Keratinocyte (primary cell): ENCODE results near the gene B9D1. TPM values are rescaled to one million over a fixed set of nuclear protein-coding genes. Genes with fewer than 3 reads are reported as not detected.

ENCODE experiments used
- DNase-seq: peaks from one replicate; pipeline ENCODE4 v3.0.0-alpha.2; 2011; ENCODE audit warnings: low read depth, missing footprints, low spot score
- FAIRE-seq: peaks from 2 replicates; lab custom pipeline; 2011; peaks lifted over from hg19 to GRCh38; lab: Jason Lieb, UNC
- H2AFZ ChIP-seq: 2 replicates; pipeline ENCODE4 v1.6.0; 2012; ENCODE audit warnings: low read length, control low read depth, inconsistent platforms; ENCODE audit not compliant: control insufficient read depth
- H3K27ac ChIP-seq: 2 replicates; pipeline ENCODE4 v1.5.1; 2011; ENCODE audit warnings: low read length; ENCODE audit not compliant: control insufficient read depth, insufficient read depth
- H3K27me3 ChIP-seq: 3 replicates; pipeline ENCODE4 v1.6.0; 2011; ENCODE audit warnings: low read length; ENCODE audit not compliant: control insufficient read depth, insufficient read depth; ENCODE audit errors: extremely low read depth
- H3K36me3 ChIP-seq, 2 experiments: 2 replicates in 1 of 2; 3 replicates in 1 of 2; pipeline ENCODE4 v1.5.1; 2011; ENCODE audit warnings: low read length in 2 of 2, mild to moderate bottlenecking in 1 of 2; ENCODE audit not compliant: control insufficient read depth in 2 of 2, insufficient read depth in 2 of 2; ENCODE audit errors: extremely low read depth in 1 of 2
- H3K4me1 ChIP-seq: 3 replicates; pipeline ENCODE4 v1.5.1; 2011; ENCODE audit warnings: low read length; ENCODE audit not compliant: control insufficient read depth, insufficient read depth; ENCODE audit errors: extremely low read depth
- H3K4me2 ChIP-seq: 3 replicates; pipeline ENCODE4 v1.6.0; 2011; ENCODE audit warnings: low read depth, low read length; ENCODE audit not compliant: control insufficient read depth, insufficient read depth; ENCODE audit errors: extremely low read depth
- H3K4me3 ChIP-seq, 3 experiments: fragments of 200-600 bp in 1 of 3; sonication (generic) in 1 of 3; 2 replicates in 2 of 3; 3 replicates in 1 of 3; pipeline ENCODE4 v1.5.1; 2011 to 2016; ENCODE audit warnings: low read length in 3 of 3, mild to moderate bottlenecking in 3 of 3, control low read depth in 2 of 3, inconsistent platforms in 1 of 3, low read depth in 1 of 3, mixed read lengths in 1 of 3, mixed run types in 1 of 3, moderate library complexity in 1 of 3; ENCODE audit not compliant: control insufficient read depth in 2 of 3, insufficient read depth in 2 of 3; ENCODE audit errors: extremely low read depth in 1 of 3
- H3K79me2 ChIP-seq: 2 replicates; pipeline ENCODE4 v1.6.0; 2012; ENCODE audit warnings: low read length; ENCODE audit not compliant: control insufficient read depth, insufficient read depth
- H3K9ac ChIP-seq: 3 replicates; pipeline ENCODE4 v1.6.0; 2011; ENCODE audit warnings: low read length; ENCODE audit not compliant: control insufficient read depth, insufficient read depth; ENCODE audit errors: extremely low read depth
- H3K9me1 ChIP-seq: 3 replicates; pipeline ENCODE4 v1.6.0; 2011; ENCODE audit warnings: low read length; ENCODE audit not compliant: control insufficient read depth, insufficient read depth; ENCODE audit errors: extremely low read depth
- H3K9me3 ChIP-seq: 2 replicates; pipeline ENCODE4 v1.5.1; 2012; ENCODE audit warnings: low read depth, low read length; ENCODE audit not compliant: control insufficient read depth
- H4K20me1 ChIP-seq: 3 replicates; pipeline ENCODE4 v1.6.0; 2011; ENCODE audit warnings: low read length; ENCODE audit not compliant: control insufficient read depth, insufficient read depth; ENCODE audit errors: extremely low read depth
- EZH2 ChIP-seq: IDR thresholded peaks from one replicate; pipeline ENCODE4 v1.6.1; 2012; ENCODE audit warnings: inconsistent platforms, mild to moderate bottlenecking, low read length, moderate library complexity
- dilution Hi-C: fragments of 300-500 bp; cut with MboI; formaldehyde crosslinking; loops from one replicate; pipeline ENCODE4 v1.7.0; 2020; ENCODE audit warnings: low sequenced_read_pairs; ENCODE audit not compliant: extremely low pct_ligation_motif_present
- polyA plus RNA-seq, 5 experiments: library from polyadenylated mRNA; depleted of rRNA in 3 of 5; stranded (reverse) in 3 of 5; stranded (forward) in 1 of 5; unstranded in 1 of 5; fragments of >200 nt; gene quantifications; 1 replicate in 1 of 5; 2 replicates in 3 of 5; 3 replicates in 1 of 5; pipeline versions ENCODE4 v1.2.1 to v1.2.3, GENCODE V29; 2011 to 2012; ENCODE audit warnings: missing spikeins in 2 of 5, low read depth in 1 of 5, low replicate concordance in 1 of 5
- TF ChIP-seq, protein P1 (sequence below), 3 experiments: IDR thresholded peaks in 1 of 3; conservative IDR thresholded peaks in 1 of 3; optimal IDR thresholded peaks in 1 of 3; 2 replicates in 2 of 3; 3 replicates in 1 of 3; pipeline versions ENCODE3 to v1.5.1; 2011; ENCODE audit warnings: low read length in 3 of 3, mild to moderate bottlenecking in 3 of 3, moderate library complexity in 2 of 3, control low read depth in 1 of 3, inconsistent platforms in 1 of 3; ENCODE audit not compliant: insufficient read depth in 2 of 3; ENCODE audit errors: extremely low read depth in 1 of 3

B9D1 gene
- polyA plus RNA-seq, 1 donor (not counting 4 experiments of a cell fraction or from before 2014, with no cell fraction given): 30.3 TPM

DNA sequence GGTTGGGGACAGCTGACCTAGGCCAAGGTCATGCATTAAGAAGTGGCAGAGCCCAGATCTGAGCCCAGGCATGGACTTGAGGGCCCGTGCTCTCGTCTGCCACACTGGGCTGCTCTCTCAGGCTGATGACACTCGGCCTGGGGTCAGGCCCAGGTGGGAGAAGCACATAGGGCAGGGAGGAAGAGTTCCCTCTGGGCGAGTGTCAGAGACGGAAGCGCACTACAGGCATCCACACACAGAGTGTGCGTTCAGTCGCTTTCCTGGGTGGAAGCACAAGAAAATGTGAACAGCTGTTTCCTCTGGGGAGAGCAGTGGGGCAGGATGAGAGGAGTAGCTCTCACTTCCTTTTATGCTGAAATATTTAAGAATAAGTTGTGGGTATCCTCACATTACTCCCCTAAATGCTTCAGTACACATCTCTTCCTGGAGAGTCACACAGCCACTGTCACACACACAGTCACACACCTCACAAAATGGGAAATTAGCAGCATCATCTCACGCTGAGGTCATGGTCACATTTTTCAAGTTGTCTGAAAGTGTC is 59.7 kb downstream of the B9D1 start:
- Histone ChIP-seq H3K9me3 (no peaks in the 10 kb centered on the region), H3K4me3 (no peak overlapping the region), H3K79me2 (peaks cover 4% of the 10 kb centered on the region), H3K4me1 (no peaks in the 10 kb centered on the region), H3K4me2 (no peak overlapping the region), H4K20me1 (peaks cover 3% of the 10 kb centered on the region), H3K27ac (no peak overlapping the region), H2AFZ (no peak overlapping the region), H3K9me1 (peaks cover 7% of the 10 kb centered on the region), H3K27me3 (no peaks in the 10 kb centered on the region), H3K9ac (no peak overlapping the region), H3K36me3 (peaks cover 3 to 20% of the 10 kb centered on the region in 2 experiments)
- DNase-seq (no peak), FAIRE-seq (no peak)
- TF ChIP-seq, protein P1, sequence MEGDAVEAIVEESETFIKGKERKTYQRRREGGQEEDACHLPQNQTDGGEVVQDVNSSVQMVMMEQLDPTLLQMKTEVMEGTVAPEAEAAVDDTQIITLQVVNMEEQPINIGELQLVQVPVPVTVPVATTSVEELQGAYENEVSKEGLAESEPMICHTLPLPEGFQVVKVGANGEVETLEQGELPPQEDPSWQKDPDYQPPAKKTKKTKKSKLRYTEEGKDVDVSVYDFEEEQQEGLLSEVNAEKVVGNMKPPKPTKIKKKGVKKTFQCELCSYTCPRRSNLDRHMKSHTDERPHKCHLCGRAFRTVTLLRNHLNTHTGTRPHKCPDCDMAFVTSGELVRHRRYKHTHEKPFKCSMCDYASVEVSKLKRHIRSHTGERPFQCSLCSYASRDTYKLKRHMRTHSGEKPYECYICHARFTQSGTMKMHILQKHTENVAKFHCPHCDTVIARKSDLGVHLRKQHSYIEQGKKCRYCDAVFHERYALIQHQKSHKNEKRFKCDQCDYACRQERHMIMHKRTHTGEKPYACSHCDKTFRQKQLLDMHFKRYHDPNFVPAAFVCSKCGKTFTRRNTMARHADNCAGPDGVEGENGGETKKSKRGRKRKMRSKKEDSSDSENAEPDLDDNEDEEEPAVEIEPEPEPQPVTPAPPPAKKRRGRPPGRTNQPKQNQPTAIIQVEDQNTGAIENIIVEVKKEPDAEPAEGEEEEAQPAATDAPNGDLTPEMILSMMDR (optimal IDR thresholded peaks at IDR 0.05 in 1 of 3, IDR thresholded peaks at IDR 0.05 in 1 of 3, conservative IDR thresholded peaks at IDR 0.05 in 1 of 3; ENCODE audit: extremely low read depth in 1 of 3, insufficient read depth in 2 of 3, low read length in 3 of 3): no peak
- TF ChIP-seq EZH2: no peak
- dilution Hi-C loops: no loop called here

DNA sequence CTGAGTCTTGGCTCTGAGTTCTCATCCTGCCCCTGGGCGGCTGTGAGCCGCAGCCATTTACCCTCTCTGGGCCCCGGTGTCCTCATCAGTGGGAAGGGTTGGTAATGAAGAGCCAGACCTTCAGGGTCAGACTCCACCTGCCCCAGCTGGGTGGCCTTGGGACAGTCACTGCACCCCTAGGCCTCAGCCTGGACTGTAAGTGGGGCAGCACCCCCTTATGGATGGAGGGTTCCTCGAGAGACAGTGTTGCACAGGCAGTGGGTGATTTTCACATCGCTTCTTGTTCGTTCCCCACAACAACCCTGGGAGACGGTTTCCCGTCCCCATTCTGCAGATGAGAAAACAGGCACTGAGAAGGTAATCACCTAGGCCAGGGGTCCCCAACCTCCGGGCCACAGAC is 60.5 kb downstream of the B9D1 start:
- no peak overlapping the region for H3K4me2 ChIP-seq

More for the DNA sequence above, 60.5 kb downstream of the B9D1 start:
- H3K36me3 ChIP-seq: peaks cover 3 to 20% of the 10 kb centered on the region in 2 experiments
- TF ChIP-seq, protein P1 (optimal IDR thresholded peaks at IDR 0.05 in 1 of 3, IDR thresholded peaks at IDR 0.05 in 1 of 3, conservative IDR thresholded peaks at IDR 0.05 in 1 of 3; ENCODE audit: extremely low read depth in 1 of 3, insufficient read depth in 2 of 3, low read length in 3 of 3): no peak
- no peak for TF ChIP-seq EZH2
- H3K27me3 ChIP-seq: no peaks in the 10 kb centered on the region
- FAIRE-seq: no peak
- H3K9me3 ChIP-seq: no peaks in the 10 kb centered on the region
- dilution Hi-C loops: no loop called here
- H3K27ac ChIP-seq: no peak overlapping the region
- H3K9ac ChIP-seq: no peak overlapping the region
- no peak overlapping the region for H2AFZ ChIP-seq
- H3K79me2 ChIP-seq: peaks cover 4% of the 10 kb centered on the region
- no peak overlapping the region for H3K4me3 ChIP-seq
- peaks cover 3% of the 10 kb centered on the region for H4K20me1 ChIP-seq
- H3K4me1 ChIP-seq: no peaks in the 10 kb centered on the region
- H3K9me1 ChIP-seq: peaks cover 7% of the 10 kb centered on the region
- no peak for DNase-seq
